ENCODE measurements around the gene MACROD1. TPM values are rescaled to one million over a fixed set of nuclear protein-coding genes. Genes with fewer than 3 reads are reported as not detected.
A peak's percentile ranks its signal among the peaks of the same experiment; 100 is the strongest.

Gene MACROD1
- total and polyA plus RNA-seq, 9 of the 15 experiments (the other 6 are each of a cell fraction or from before 2014, with no cell fraction given), result 1.1 to 60.0 (median 26.4) TPM

- TF ChIP-seq, protein P1, sequence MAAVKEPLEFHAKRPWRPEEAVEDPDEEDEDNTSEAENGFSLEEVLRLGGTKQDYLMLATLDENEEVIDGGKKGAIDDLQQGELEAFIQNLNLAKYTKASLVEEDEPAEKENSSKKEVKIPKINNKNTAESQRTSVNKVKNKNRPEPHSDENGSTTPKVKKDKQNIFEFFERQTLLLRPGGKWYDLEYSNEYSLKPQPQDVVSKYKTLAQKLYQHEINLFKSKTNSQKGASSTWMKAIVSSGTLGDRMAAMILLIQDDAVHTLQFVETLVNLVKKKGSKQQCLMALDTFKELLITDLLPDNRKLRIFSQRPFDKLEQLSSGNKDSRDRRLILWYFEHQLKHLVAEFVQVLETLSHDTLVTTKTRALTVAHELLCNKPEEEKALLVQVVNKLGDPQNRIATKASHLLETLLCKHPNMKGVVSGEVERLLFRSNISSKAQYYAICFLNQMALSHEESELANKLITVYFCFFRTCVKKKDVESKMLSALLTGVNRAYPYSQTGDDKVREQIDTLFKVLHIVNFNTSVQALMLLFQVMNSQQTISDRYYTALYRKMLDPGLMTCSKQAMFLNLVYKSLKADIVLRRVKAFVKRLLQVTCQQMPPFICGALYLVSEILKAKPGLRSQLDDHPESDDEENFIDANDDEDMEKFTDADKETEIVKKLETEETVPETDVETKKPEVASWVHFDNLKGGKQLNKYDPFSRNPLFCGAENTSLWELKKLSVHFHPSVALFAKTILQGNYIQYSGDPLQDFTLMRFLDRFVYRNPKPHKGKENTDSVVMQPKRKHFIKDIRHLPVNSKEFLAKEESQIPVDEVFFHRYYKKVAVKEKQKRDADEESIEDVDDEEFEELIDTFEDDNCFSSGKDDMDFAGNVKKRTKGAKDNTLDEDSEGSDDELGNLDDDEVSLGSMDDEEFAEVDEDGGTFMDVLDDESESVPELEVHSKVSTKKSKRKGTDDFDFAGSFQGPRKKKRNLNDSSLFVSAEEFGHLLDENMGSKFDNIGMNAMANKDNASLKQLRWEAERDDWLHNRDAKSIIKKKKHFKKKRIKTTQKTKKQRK (IDR thresholded peaks at IDR 0.05; ENCODE audit: borderline replicate concordance, low read depth, low read length), result no peak
- TF ChIP-seq, protein P2, sequence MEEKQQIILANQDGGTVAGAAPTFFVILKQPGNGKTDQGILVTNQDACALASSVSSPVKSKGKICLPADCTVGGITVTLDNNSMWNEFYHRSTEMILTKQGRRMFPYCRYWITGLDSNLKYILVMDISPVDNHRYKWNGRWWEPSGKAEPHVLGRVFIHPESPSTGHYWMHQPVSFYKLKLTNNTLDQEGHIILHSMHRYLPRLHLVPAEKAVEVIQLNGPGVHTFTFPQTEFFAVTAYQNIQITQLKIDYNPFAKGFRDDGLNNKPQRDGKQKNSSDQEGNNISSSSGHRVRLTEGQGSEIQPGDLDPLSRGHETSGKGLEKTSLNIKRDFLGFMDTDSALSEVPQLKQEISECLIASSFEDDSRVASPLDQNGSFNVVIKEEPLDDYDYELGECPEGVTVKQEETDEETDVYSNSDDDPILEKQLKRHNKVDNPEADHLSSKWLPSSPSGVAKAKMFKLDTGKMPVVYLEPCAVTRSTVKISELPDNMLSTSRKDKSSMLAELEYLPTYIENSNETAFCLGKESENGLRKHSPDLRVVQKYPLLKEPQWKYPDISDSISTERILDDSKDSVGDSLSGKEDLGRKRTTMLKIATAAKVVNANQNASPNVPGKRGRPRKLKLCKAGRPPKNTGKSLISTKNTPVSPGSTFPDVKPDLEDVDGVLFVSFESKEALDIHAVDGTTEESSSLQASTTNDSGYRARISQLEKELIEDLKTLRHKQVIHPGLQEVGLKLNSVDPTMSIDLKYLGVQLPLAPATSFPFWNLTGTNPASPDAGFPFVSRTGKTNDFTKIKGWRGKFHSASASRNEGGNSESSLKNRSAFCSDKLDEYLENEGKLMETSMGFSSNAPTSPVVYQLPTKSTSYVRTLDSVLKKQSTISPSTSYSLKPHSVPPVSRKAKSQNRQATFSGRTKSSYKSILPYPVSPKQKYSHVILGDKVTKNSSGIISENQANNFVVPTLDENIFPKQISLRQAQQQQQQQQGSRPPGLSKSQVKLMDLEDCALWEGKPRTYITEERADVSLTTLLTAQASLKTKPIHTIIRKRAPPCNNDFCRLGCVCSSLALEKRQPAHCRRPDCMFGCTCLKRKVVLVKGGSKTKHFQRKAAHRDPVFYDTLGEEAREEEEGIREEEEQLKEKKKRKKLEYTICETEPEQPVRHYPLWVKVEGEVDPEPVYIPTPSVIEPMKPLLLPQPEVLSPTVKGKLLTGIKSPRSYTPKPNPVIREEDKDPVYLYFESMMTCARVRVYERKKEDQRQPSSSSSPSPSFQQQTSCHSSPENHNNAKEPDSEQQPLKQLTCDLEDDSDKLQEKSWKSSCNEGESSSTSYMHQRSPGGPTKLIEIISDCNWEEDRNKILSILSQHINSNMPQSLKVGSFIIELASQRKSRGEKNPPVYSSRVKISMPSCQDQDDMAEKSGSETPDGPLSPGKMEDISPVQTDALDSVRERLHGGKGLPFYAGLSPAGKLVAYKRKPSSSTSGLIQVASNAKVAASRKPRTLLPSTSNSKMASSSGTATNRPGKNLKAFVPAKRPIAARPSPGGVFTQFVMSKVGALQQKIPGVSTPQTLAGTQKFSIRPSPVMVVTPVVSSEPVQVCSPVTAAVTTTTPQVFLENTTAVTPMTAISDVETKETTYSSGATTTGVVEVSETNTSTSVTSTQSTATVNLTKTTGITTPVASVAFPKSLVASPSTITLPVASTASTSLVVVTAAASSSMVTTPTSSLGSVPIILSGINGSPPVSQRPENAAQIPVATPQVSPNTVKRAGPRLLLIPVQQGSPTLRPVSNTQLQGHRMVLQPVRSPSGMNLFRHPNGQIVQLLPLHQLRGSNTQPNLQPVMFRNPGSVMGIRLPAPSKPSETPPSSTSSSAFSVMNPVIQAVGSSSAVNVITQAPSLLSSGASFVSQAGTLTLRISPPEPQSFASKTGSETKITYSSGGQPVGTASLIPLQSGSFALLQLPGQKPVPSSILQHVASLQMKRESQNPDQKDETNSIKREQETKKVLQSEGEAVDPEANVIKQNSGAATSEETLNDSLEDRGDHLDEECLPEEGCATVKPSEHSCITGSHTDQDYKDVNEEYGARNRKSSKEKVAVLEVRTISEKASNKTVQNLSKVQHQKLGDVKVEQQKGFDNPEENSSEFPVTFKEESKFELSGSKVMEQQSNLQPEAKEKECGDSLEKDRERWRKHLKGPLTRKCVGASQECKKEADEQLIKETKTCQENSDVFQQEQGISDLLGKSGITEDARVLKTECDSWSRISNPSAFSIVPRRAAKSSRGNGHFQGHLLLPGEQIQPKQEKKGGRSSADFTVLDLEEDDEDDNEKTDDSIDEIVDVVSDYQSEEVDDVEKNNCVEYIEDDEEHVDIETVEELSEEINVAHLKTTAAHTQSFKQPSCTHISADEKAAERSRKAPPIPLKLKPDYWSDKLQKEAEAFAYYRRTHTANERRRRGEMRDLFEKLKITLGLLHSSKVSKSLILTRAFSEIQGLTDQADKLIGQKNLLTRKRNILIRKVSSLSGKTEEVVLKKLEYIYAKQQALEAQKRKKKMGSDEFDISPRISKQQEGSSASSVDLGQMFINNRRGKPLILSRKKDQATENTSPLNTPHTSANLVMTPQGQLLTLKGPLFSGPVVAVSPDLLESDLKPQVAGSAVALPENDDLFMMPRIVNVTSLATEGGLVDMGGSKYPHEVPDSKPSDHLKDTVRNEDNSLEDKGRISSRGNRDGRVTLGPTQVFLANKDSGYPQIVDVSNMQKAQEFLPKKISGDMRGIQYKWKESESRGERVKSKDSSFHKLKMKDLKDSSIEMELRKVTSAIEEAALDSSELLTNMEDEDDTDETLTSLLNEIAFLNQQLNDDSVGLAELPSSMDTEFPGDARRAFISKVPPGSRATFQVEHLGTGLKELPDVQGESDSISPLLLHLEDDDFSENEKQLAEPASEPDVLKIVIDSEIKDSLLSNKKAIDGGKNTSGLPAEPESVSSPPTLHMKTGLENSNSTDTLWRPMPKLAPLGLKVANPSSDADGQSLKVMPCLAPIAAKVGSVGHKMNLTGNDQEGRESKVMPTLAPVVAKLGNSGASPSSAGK (IDR thresholded peaks at IDR 0.05), result no peak
- TF ChIP-seq NCOA1 (IDR thresholded peaks at IDR 0.05; ENCODE audit: low read depth) (peak; percentile 59; the same call in 1 of the 2 replicates), ZKSCAN8 (CRISPR knock-in tag; IDR thresholded peaks at IDR 0.05) (no peak), ZFX (CRISPR knock-in tag; IDR thresholded peaks at IDR 0.05) (peak; percentile 44), U2AF1 (optimal IDR thresholded peaks at IDR 0.05; ENCODE audit: low read depth, low read length) (no peak), STAT5B (CRISPR knock-in tag; IDR thresholded peaks at IDR 0.05) (no peak), NCOA2 (IDR thresholded peaks at IDR 0.05; ENCODE audit: partially characterized antibody in 2 of 2) (no peak)
- TF ChIP-seq, protein P3, sequence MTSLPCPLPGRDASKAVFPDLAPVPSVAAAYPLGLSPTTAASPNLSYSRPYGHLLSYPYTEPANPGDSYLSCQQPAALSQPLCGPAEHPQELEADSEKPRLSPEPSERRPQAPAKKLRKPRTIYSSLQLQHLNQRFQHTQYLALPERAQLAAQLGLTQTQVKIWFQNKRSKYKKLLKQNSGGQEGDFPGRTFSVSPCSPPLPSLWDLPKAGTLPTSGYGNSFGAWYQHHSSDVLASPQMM (CRISPR knock-in tag; IDR thresholded peaks at IDR 0.05), result no peak
- TF ChIP-seq, protein P4, sequence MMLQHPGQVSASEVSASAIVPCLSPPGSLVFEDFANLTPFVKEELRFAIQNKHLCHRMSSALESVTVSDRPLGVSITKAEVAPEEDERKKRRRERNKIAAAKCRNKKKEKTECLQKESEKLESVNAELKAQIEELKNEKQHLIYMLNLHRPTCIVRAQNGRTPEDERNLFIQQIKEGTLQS (IDR thresholded peaks at IDR 0.05), result no peak
- TF ChIP-seq, protein P4 (CRISPR knock-in tag; conservative IDR thresholded peaks at IDR 0.05), result peak; percentile 71; the same call in 1 of the 2 replicates
These were observed 158.2 kb downstream of the MACROD1 start (continued) for GRCh38 chr11:64007629-64008282.
